Measurements from ENCODE around the gene SIAH3.

GRCh38 chr13:45775401-45775963 lies 76.1 kb downstream of the SIAH3 start:
- TF ChIP-seq CTCF (IDR thresholded peaks at IDR 0.05) (no peak), POLR2A (IDR thresholded peaks at IDR 0.05) (no peak)
